ENCODE data around the gene ITPRID2.
A peak's percentile ranks its signal among the peaks of the same experiment; 100 is the strongest.

The ITPRID2 gene

DNA sequence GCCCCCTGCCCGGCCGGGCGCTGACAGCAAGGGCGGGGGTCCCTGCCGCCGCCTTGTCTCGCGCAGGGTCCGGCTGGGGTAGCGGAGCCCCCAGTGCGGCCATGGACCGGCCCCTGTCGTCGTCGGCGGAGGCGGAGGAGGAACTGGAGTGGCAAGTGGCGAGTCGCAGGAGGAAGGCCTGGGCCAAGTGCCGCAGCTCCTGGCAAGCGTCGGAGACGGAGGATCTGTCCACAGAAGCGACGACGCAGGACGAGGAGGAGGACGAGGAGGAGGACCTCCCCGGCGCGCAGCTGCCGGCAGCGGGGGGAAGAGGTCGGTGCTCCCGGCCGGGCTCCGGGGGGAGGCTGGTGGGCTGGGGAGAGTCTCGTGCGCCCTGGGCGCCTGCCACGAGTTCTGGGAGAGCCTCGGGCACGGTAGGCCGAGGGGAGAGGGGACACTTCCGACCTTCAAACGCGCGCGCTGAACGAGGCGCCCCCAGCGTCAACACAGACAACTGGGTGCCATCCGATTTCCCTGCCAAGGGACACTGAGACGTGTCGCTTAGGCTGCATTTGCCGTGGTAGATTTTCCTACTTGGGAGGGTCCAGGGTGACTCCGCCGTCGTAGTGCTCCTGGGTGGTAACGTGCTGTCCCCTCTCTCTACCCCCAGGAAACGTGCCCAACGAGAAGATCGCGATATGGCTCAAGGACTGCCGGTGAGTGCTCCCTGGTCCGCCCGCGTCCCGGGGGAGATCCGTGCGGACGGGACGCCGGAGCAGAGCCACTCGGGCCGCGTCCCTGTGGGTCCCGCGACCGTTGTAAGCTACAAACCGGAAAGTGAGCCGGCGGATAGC, 652 bp downstream of the ITPRID2 start:
- ChIA-PET CTCF (interaction anchor here (0.7 kb wide), 1 partner anchor 149 kb away, joined by 3 read pairs; no protein-coding TSS in a partner anchor), POLR2A (interaction anchor here (1.3 to 1.6 kb wide), 4 partner anchors 8 to 112 kb away, joined by 4 to 6 read pairs (median 4); no protein-coding TSS in a partner anchor)
- peak; percentile 53 for DNase-seq (ENCODE audit: extremely low spot score)
- TF ChIP-seq BHLHE40 (IDR thresholded peaks at IDR 0.05; ENCODE audit: borderline replicate concordance) (no peak), CTBP1 (IDR thresholded peaks at IDR 0.05; ENCODE audit: borderline replicate concordance) (no peak), LEF1 (IDR thresholded peaks at IDR 0.05; ENCODE audit: borderline replicate concordance) (no peak), L3MBTL2 (conservative IDR thresholded peaks at IDR 0.05) (peak; percentile 96), TARDBP (IDR thresholded peaks at IDR 0.05) (no peak), NFRKB (IDR thresholded peaks at IDR 0.05) (no peak)
- TF ChIP-seq, protein P1, sequence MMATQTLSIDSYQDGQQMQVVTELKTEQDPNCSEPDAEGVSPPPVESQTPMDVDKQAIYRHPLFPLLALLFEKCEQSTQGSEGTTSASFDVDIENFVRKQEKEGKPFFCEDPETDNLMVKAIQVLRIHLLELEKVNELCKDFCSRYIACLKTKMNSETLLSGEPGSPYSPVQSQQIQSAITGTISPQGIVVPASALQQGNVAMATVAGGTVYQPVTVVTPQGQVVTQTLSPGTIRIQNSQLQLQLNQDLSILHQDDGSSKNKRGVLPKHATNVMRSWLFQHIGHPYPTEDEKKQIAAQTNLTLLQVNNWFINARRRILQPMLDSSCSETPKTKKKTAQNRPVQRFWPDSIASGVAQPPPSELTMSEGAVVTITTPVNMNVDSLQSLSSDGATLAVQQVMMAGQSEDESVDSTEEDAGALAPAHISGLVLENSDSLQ (IDR thresholded peaks at IDR 0.05): peak; percentile 5; the same call in 1 of the 2 replicates

- CTCF ChIA-PET: interaction anchor here (0.7 kb wide), 1 partner anchor 150 kb away, joined by 3 read pairs; no protein-coding TSS in a partner anchor
- POLR2A ChIA-PET: interaction anchor here (1.4 to 1.6 kb wide), 3 partner anchors 9 to 113 kb away, joined by 4 to 5 read pairs (median 4); no protein-coding TSS in a partner anchor
- TF ChIP-seq ZNF384 (IDR thresholded peaks at IDR 0.05) (no peak), CTBP1 (IDR thresholded peaks at IDR 0.05; ENCODE audit: borderline replicate concordance) (no peak), HDGF (IDR thresholded peaks at IDR 0.05; ENCODE audit: borderline replicate concordance) (no peak), ARNT (IDR thresholded peaks at IDR 0.05) (no peak), SUZ12 (IDR thresholded peaks at IDR 0.05) (no peak), FOXM1 (IDR thresholded peaks at IDR 0.05; ENCODE audit: borderline replicate concordance) (no peak), LEF1 (IDR thresholded peaks at IDR 0.05; ENCODE audit: borderline replicate concordance) (no peak), NFRKB (IDR thresholded peaks at IDR 0.05) (no peak), SP1 (IDR thresholded peaks at IDR 0.05) (no peak), TARDBP (IDR thresholded peaks at IDR 0.05) (no peak), BHLHE40 (IDR thresholded peaks at IDR 0.05; ENCODE audit: borderline replicate concordance) (no peak), FOXA1 (IDR thresholded peaks at IDR 0.05) (no peak), ELF4 (IDR thresholded peaks at IDR 0.05) (no peak), L3MBTL2 (conservative IDR thresholded peaks at IDR 0.05) (no peak)
- TF ChIP-seq, protein P1 (IDR thresholded peaks at IDR 0.05): no peak
- DNase-seq (ENCODE audit: extremely low spot score): no peak
These were observed 1.4 kb downstream of the ITPRID2 start for GRCh38 chr2:181892799-181893435.

GRCh38 chr2:181894381-181894780, 2.9 kb downstream of the ITPRID2 start:
- CTCF ChIA-PET: no interaction called here
- no peak for DNase-seq (ENCODE audit: extremely low spot score)
- POLR2A ChIA-PET: no interaction called here
- no peak for TF ChIP-seq FOXK2 (IDR thresholded peaks at IDR 0.05)

DNA sequence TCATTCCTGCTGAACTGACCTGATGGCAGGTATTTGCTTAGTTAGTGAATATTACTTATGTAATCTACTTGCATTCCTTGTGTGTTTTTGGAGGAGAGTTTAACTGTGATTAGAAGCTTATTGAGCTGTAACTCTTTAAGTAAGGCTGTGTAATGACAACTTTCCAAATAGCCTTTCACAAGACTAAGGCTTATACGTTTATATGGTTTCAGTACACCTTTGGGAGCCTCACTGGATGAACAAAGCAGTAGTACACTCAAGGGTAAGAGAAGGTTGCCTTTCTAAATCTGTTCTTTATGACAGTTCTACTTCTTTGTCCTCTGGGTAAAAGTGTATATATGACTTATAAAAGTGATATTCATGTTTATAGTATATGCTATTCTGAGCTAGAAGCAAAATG, 4.3 kb downstream of the ITPRID2 start:
- TF ChIP-seq, protein P1 (IDR thresholded peaks at IDR 0.05): no peak
- TF ChIP-seq TARDBP (IDR thresholded peaks at IDR 0.05) (no peak), NFRKB (IDR thresholded peaks at IDR 0.05) (no peak), FOXA1 (IDR thresholded peaks at IDR 0.05) (no peak), SP1 (IDR thresholded peaks at IDR 0.05) (no peak), ARNT (IDR thresholded peaks at IDR 0.05) (no peak), SUZ12 (IDR thresholded peaks at IDR 0.05) (no peak), CTBP1 (IDR thresholded peaks at IDR 0.05; ENCODE audit: borderline replicate concordance) (no peak), ZNF384 (IDR thresholded peaks at IDR 0.05) (no peak), L3MBTL2 (conservative IDR thresholded peaks at IDR 0.05) (no peak), HDGF (IDR thresholded peaks at IDR 0.05; ENCODE audit: borderline replicate concordance) (no peak), ELF4 (IDR thresholded peaks at IDR 0.05) (no peak)
- ChIA-PET POLR2A (no interaction called here), CTCF (no interaction called here)
- DNase-seq (ENCODE audit: extremely low spot score): no peak

DNA sequence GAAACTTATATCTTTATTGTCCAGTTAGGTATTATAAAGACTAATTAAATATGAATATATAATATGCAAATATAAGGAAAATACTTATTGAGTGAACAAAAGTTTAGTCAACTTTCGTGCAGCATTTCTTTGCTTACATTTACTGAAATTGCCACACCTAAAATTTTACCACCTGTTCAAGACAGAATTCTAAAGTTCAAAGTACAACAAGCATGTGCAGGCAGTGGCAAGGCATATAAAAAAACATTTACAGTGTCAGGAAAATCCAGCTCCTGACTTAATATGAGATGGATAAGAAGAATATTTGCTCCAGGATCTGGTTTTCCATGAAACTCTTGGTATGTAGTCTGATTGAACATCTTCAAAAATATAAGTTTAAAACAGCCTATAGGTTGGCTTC, 4.8 kb downstream of the ITPRID2 start:
- ChIA-PET CTCF (no interaction called here), POLR2A (no interaction called here)
- DNase-seq (ENCODE audit: extremely low spot score): no peak
- TF ChIP-seq ARNT (IDR thresholded peaks at IDR 0.05) (no peak), ZNF384 (IDR thresholded peaks at IDR 0.05) (no peak), FOXK2 (IDR thresholded peaks at IDR 0.05) (no peak), CTBP1 (IDR thresholded peaks at IDR 0.05; ENCODE audit: borderline replicate concordance) (no peak), LEF1 (IDR thresholded peaks at IDR 0.05; ENCODE audit: borderline replicate concordance) (no peak), SUZ12 (IDR thresholded peaks at IDR 0.05) (no peak), SP1 (IDR thresholded peaks at IDR 0.05) (no peak), L3MBTL2 (conservative IDR thresholded peaks at IDR 0.05) (no peak), FOXA1 (IDR thresholded peaks at IDR 0.05) (no peak), BHLHE40 (IDR thresholded peaks at IDR 0.05; ENCODE audit: borderline replicate concordance) (no peak), NFRKB (IDR thresholded peaks at IDR 0.05) (no peak)
- TF ChIP-seq, protein P1 (IDR thresholded peaks at IDR 0.05): no peak

Measured in HEK293T (cell line).